GM12891 (cell line): ENCODE data around the gene GID8.

Experiments used
- DNase-seq: peaks from one replicate; pipeline ENCODE4 v3.0.0; 2011; ENCODE audit warnings: low spot score; ENCODE audit not compliant: insufficient read length
- FAIRE-seq: peaks from 2 replicates; lab custom pipeline; 2011; peaks lifted over from hg19 to GRCh38; lab: Jason Lieb, UNC
- PAX5 ChIP-seq: IDR thresholded peaks from 2 replicates; pipeline ENCODE4 v1.6.1; 2011; ENCODE audit warnings: low read length, moderate library complexity, mild to moderate bottlenecking; ENCODE audit not compliant: insufficient read depth, severe bottlenecking
- POLR2A ChIP-seq: IDR thresholded peaks from 2 replicates; pipeline ENCODE4 v1.6.1; 2011; ENCODE audit warnings: low read depth, low read length, control low read depth
- POLR2AphosphoS5 ChIP-seq: IDR thresholded peaks from 2 replicates; pipeline ENCODE4 v1.6.1; 2011; ENCODE audit warnings: low read depth, low read length, control low read depth
- POU2F2 ChIP-seq: IDR thresholded peaks from 2 replicates; pipeline ENCODE4 v1.6.1; 2011; ENCODE audit warnings: low read depth, mild to moderate bottlenecking, control low read depth, low read length, moderate library complexity
- SPI1 ChIP-seq: IDR thresholded peaks from 2 replicates; pipeline ENCODE4 v1.6.1; 2011; ENCODE audit warnings: low read depth, low read length, control low read depth
- TAF1 ChIP-seq: IDR thresholded peaks from 2 replicates; pipeline ENCODE4 v1.6.1; 2011; ENCODE audit warnings: low read depth, low read length, control low read depth

GID8 gene

DNA sequence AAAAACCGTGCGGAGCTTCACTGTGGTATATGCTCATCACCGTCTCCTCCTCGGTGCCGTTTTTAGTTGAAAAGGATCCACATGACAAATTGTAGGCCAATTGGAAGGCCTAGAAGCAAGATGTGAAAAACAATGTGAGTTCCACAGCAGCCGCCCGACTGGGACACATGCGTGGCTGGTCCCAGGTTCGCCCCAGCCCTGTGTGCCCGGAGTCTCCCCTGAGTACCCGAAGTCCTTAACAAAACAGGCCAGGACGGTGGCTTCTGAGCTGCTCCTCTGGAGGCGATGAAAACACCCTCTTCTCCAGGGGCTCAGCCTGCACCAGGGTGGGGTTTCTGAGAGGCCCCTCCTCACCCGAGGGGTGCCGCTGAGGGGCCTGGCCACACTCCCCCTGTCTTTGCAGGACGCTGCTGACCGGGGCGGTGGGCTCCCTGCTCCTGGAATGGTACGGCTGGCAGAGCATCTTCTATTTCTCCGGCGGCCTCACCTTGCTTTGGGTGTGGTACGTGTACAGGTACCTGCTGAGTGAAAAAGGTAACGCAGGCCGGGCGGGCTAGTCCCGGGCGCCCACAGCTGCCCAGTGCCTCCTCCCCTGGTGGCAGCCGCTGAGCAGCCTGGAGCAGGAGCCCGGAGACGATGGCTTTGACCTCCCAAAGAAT, 24.4 kb downstream of the GID8 start:
- DNase-seq (no peak), FAIRE-seq (no peak)
- TF ChIP-seq POU2F2 (no peak), SPI1 (no peak), POLR2A (no peak), POLR2AphosphoS5 (no peak), PAX5 (no peak), TAF1 (no peak)

DNA sequence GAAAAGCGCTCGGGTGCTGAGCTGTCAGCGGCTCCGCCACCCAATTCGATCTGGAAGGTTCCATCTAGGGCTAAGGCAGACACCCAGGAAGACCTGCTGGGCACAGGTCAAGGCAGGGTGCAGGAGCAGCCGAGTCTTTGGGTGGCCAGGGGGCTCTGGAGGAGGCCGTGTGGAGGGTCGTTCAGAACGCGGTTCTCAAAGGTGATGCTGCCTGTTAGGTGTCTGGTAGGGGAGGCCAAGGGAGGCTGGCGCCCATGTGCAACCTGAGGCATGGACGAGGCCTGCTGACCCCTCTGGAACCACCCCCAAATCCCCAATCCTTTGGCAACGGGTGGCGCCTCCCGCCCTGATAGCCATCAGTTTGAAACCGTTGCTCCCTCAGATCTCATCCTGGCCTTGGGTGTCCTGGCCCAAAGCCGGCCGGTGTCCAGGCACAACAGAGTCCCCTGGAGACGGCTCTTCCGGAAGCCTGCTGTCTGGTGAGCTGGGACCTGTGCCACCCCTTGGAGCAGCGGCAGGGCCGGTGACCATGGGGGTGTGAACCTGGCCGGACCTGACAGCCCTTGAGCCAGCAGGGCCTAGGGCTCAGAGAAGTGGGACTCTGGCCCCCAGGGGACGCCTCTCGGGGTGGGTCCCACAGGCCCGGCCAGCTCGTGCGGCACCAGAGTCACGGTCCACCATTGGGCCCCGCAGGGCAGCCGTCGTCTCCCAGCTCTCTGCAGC, 25.1 kb downstream of the GID8 start:
- TF ChIP-seq POLR2A: no peak
- no peak for TF ChIP-seq SPI1
- TF ChIP-seq TAF1: no peak
- no peak for TF ChIP-seq POLR2AphosphoS5
- TF ChIP-seq POU2F2: no peak
- FAIRE-seq: no peak
- no peak for DNase-seq

DNA sequence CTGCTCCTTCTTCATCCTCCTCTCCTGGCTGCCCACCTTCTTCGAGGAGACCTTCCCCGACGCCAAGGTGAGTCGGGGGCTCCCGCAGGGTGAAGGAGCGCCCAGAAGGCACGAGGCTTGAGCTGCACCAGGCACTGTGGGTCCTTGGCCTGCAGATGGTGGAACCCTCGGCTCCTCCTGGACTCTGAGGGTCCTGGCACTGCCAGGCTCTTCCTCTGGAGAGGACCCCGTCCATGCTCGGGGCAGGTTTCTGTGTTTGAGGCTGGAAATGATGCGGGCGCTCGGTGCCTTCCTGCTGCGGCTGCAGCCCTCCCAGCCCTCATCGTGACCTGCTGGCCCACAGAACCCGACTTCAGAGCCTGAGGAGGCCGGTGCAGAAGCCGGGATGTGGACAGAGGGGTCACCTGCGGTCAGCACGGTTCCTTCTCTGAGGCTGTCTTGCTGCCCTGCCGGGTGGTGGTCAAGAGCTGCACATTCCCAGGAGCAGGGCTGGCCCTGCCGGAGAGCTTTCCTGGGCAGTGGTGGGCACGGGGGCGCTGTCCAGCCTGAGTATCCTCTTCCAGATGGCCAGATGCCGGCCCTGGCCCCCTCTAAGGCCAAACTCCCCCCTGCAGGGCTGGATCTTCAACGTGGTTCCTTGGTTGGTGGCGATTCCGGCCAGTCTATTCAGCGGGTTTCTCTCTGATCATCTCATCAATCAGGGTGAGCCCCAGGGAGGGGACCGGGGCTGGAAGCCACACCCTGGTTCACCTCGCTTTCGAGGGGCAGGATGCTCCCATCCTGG, 25.9 kb downstream of the GID8 start:
- FAIRE-seq (no peak), DNase-seq (no peak)
- TF ChIP-seq POU2F2 (no peak), SPI1 (no peak), POLR2AphosphoS5 (no peak), POLR2A (no peak), TAF1 (no peak), PAX5 (no peak)

DNA sequence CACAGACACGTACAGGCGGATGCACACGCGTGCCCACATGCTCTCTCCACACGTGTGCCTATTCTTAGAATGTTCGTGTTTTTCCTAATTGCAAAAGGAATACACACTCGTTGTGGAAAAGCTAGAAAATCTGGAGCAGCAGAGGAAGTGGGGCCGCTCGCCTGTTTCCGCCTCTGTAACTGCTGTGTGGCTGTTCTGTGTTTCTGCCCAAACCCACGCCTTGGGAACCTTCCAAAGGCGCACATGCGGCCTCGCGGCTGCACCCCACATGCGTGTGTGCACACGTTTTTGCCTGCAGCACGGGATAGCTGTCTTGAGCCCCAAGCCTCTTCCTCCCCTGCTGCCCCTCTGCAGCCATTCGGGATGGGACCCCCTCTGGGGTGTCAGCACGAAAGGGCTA, 26.8 kb downstream of the GID8 start:
- FAIRE-seq (no peak), DNase-seq (no peak)
- no peak for TF ChIP-seq TAF1
- no peak for TF ChIP-seq POU2F2
- TF ChIP-seq POLR2A: no peak
- TF ChIP-seq PAX5: no peak
- no peak for TF ChIP-seq POLR2AphosphoS5
- no peak for TF ChIP-seq SPI1

DNA sequence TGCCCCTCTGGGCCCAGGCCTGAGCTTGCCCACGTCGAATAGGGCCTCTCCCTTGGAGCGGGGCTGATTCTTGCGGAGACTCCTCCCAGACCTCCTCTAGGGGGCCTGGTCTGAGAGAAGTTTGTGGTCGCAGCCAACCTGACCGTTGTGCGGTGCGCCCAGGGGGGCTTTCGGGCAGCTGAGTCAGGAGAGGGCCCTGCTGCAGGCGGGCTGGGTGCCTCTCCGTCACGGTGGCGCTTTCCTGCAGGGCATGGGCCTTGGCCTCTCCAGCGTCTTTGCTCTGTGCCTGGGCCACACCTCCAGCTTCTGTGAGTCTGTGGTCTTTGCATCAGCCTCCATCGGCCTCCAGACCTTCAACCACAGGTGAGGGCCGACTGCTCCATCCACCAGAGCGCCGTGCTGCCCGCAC, 27.4 kb downstream of the GID8 start:
- DNase-seq: no peak
- TF ChIP-seq TAF1 (no peak), SPI1 (no peak), POLR2AphosphoS5 (no peak), PAX5 (no peak), POU2F2 (no peak), POLR2A (no peak)
- FAIRE-seq: no peak

DNA sequence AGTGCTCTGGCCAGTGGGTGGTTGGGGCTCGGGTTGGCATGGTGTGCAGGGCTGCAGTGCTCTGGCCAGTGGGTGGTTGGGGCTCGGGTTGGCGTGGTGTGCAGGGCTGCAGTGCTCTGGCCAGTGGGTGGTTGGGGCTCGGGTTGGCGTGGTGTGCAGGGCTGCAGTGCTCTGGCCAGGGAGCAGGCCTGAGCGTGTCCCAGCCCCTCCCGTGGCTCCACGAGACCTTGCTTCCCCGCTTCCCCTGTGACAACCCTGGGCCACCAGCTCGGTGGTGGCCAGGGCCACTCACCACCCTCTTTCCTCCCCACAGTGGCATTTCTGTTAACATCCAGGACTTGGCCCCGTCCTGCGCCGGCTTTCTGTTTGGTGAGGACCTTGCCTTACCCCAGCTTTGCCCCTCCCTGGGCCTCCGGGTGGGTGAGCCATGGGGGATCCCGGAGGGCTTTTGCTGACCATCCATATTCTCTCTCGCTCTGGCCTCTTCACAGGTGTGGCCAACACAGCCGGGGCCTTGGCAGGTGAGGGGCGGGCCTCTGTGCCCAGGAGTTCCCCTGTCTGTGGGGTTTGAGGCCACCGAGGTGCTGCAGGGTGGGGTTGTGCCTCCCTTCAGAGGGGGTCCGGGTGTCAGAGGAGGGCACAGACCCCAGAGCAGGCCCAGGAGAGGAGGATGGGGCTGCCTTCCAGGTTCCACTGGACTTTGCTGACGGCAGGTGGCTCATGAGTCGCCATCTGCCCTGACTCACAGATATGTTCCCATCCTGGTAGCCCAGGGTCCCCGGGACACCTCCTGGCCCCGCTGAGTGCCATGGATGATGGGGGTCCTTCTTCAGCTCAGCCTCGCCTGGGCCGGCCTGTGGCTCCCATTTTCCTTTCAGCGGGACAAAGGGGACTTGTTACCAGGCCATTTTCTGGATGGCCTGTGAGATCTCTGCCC, 28.5 kb downstream of the GID8 start:
- no peak for DNase-seq
- TF ChIP-seq TAF1 (no peak), PAX5 (no peak)
- no peak for FAIRE-seq

DNA sequence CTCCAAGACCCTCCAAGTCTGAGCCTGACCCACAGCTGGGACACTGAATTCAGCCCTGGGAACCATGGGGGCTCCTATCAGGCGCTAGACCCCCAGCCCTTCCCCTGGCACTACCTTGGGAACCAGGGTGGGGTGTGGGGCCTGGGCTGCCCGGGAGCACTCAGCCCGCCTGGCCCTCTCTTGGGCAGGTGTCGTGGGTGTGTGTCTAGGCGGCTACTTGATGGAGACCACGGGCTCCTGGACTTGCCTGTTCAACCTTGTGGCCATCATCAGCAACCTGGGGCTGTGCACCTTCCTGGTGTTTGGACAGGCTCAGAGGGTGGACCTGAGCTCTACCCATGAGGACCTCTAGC, 29.2 kb downstream of the GID8 start:
- no peak for FAIRE-seq
- no peak for TF ChIP-seq POLR2A
- TF ChIP-seq POU2F2: no peak
- TF ChIP-seq POLR2AphosphoS5: no peak
- TF ChIP-seq TAF1: no peak
- no peak for TF ChIP-seq SPI1
- no peak for TF ChIP-seq PAX5

DNA sequence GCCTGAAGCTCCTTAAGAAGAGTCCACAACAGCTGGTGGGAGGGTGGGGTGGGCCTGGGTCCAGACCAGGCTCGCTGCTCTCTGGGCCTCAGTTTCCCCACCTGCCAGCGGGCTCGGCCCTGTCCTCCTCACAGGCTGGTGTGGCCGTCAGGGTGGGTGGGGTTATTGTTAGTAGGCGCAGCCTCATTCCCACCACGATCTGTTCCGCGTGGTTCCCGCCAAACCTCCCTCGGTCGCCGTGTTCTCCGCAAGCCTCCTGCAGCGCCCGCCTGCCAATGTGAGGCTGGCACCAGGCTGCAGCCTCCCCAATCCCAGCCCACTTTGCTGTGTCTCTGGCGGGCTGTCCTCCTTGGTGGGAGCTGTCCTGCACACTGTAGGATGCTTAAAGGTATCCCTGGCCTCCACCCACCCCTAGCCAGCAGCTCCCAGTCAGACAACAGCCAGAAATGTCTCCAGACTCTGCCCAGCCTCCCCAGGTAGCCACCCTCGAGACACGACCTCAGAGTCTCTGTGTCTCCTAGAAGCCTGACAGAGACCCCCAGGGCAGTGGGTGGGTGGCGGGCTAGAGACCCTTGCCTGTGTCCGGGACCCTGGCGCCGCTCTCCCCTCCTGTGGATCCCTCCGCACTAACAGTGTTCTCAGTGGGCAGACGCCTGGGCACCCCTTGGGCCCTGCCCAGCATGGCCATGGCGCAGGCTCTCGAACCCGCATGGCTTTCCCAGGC, 29.8 kb downstream of the GID8 start:
- DNase-seq: no peak
- no peak for FAIRE-seq
- no peak for TF ChIP-seq TAF1
- no peak for TF ChIP-seq POU2F2
- no peak for TF ChIP-seq POLR2AphosphoS5

More for the DNA sequence above, 29.2 kb downstream of the GID8 start:
- DNase-seq: no peak
